ENCODE data around the gene GPR15LG.
A peak's percentile ranks its signal among the peaks of the same experiment; 100 is the strongest.

The GPR15LG gene

GRCh38 chr10:84193846-84194423 lies 20.3 kb downstream of the GPR15LG start:
- DNase-seq (ENCODE audit: low spot score) = no peak

- DNase-seq (ENCODE audit: low spot score) = no peak
Observed at GRCh38 chr10:84194424-84195043, 20.9 kb downstream of the GPR15LG start, which contains the start of gene CDHR1. TSS of gene CDHR1 (plus strand) at chr10:84194537. CDS start at chr10:84194761, 224 bp downstream.

- no peak for DNase-seq (ENCODE audit: low spot score)
Observed at GRCh38 chr10:84195044-84195830, 21.6 kb downstream of the GPR15LG start.

DNA sequence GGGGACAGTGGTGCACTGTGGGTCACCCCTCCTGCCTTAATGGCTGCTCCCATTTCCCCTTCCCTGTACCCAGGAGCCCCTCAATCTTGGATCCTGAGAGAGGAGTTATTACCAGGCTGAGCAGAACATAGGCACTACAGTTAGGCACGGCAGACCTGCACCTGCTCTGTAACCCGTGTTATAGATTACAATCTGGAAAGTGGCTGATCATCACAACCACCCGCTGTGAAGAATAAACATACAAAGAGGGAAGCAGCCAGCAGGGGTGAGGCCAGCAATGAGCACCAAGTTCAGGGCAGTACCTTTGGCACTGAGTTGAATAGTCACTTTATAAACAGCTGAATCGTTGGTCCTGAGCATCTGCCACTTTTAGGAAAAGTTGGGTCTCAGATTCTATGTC lies 22.5 kb downstream of the GPR15LG start:
- no peak for DNase-seq (ENCODE audit: low spot score)

- DNase-seq (ENCODE audit: low spot score) = no peak
Observed at GRCh38 chr10:84196941-84197340, 23.3 kb downstream of the GPR15LG start.

- no peak for DNase-seq (ENCODE audit: low spot score)
Observed at GRCh38 chr10:84197643-84198042, 24.0 kb downstream of the GPR15LG start.

DNA sequence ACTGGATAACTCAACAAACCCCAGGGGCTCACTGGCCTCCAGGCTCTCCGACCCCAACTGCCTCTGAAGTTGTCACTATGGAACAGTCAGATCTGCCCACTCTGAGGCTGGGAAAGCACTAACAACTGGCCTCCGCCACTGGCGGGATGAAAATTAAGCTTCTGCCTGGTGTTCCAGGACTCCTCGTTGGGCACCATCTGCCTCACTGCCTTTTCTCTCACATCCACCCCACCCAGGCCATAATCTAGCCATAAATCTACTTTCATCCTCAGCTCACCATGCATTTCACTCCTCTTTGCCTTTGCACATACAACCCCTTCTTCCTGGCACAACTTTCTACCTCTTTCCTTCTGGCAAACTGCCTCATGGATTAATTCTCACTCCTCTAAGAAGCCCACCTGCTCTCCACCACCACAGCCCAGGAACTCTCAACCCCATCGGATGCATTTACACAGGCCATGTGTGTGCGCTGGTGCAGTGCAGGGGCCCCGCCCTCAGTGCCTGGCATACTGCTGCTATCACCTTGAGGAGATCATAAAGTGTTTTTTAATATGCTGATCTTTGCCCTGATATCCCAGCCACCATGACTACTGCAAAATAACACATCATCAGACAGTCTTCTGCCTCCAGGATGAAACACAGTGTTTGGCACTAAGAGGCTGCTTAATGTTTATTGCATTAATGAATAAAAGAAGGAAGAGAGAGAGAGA lies 24.8 kb downstream of the GPR15LG start:
- DNase-seq (ENCODE audit: low spot score) = no peak

DNA sequence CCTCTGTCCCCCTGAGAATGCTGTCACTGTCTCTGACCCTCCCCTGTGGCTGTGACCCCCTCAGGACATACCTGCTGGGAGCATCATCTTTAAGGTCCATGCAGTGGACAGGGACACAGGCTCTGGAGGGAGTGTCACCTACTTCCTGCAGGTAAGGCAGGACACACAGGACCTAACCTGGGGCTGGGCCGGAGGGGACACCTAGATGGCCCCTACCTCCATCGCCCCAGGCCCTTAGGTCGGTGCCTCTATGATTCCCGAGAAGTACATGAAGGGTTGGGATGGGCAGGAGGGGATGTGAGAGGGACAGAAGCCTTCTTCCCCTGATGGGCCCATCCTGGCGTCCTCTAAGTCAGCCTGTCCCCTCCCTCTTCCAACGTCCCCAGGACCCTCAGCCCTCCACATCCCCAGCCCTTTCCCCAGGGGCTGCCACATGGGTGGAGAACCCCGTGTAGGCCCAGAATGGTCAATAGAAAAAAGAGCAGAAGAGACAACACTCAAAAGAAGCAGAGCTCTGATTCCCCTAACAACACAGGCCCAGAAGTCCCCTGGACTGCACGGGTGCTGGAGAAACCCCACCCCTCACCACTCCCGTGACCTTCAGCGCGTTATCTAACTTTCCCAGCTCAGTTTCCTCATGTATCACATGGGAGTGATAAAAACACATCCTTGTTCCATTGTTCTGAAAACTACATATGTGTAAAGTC lies 27.1 kb downstream of the GPR15LG start:
- DNase-seq (ENCODE audit: low spot score) = no peak

DNA sequence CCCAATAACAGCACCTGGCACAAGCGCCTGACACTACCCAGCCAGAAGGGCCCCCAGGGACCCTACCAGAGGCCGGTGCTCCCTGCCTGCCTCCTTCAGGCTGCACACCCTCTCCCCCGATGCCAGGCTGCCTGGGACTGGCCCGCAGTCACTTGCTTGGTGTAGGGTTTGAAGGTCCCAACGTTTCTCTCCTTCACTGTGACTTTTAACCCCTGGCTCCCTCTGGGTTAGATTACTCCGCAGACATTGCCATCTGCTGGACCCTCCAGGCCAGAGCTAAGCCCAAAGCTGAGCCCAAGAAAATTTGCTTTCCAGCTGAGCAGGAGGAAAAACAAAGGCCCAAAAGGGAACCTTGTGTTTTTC lies 27.6 kb downstream of the GPR15LG start:
- DNase-seq (ENCODE audit: low spot score) = no peak

- no peak for DNase-seq (ENCODE audit: low spot score)
Observed at GRCh38 chr10:84201682-84202081, 28.1 kb downstream of the GPR15LG start.

DNA sequence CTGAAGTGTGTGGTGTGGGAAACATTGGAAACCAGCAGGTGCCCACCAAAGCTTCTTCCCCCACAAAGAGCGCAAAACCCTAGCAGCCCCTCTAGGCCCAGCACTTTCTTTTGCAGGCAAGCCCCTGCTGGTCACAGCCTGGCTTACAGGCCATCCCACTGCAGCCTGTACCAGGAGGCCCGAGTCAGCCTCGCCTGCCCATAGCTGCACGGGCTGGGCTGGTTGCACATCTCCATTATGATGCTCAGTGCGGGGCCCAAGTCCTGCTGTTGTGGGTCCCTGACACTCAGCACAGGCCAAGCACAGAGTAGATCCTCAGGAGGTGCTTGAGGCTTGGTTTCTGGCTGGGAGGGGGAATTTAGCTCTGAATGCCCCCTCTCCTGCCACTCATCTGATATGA lies 28.7 kb downstream of the GPR15LG start:
- DNase-seq (ENCODE audit: low spot score) = no peak

DNA sequence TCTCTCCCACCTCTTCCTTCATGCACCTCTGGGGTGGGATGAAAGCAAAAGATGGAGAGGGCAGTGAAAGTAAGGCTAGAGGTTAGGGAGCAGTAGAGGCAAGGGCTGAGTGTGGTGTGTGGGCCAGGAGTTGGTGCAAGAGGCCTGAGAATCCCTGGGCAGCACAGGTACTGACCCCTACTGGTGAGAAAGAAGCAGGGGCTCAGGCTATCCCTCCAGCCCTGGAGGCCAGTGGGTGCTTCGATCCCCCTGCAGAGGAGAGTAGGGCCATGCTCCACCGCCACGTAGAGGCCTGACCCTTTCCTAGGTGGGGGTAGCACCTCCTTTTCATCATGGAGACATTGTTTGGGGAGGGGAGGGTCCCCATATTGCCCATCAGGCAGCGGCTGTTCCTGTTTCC lies 30.5 kb downstream of the GPR15LG start:
- DNase-seq (ENCODE audit: low spot score) = no peak

- no peak for DNase-seq (ENCODE audit: low spot score)
Observed at GRCh38 chr10:84204610-84205009, 31.0 kb downstream of the GPR15LG start.

GRCh38 chr10:84205049-84205852 lies 31.6 kb downstream of the GPR15LG start:
- DNase-seq (ENCODE audit: low spot score) = peak; percentile 43

GRCh38 chr10:84205853-84206525 lies 32.4 kb downstream of the GPR15LG start:
- DNase-seq (ENCODE audit: low spot score) = no peak

DNA sequence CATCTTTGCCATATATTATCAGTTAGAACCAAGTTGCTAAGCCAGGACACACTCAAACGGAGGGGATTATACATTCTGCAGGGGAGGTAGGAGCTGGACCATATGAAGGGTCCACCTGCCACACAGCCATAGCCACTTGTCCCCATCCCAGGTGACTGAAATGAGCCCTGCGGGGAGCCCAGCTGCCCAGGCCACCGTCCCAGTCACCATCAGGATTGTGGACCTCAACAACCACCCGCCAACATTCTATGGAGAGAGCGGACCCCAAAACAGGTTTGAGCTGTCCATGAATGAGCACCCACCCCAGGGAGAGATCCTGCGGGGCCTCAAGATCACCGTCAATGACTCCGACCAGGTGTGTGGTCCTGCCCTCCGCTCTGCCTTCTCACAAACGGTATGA lies 34.4 kb downstream of the GPR15LG start:
- DNase-seq (ENCODE audit: low spot score) = no peak

- no peak for DNase-seq (ENCODE audit: low spot score)
Observed at GRCh38 chr10:84211566-84211965, 38.0 kb downstream of the GPR15LG start.

DNA sequence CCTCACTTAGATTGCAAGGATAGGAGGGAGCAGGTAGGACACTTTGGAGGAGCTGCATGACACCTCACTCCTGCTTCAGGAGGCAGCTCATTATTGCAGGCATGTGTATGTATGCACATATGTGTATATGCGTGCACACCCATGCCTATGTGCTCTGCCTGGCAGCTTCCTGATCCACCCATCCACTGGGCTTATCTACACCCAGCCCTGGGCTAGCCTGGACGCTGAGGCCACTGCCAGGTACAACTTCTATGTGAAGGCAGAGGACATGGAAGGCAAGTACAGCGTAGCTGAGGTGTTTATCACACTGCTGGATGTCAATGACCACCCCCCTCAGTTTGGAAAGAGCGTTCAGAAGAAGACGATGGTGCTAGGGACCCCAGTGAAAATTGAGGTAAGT lies 38.4 kb downstream of the GPR15LG start:
- DNase-seq (ENCODE audit: low spot score) = no peak

- no peak for DNase-seq (ENCODE audit: low spot score)
Observed at GRCh38 chr10:84213076-84213475, 39.5 kb downstream of the GPR15LG start.

- DNase-seq (ENCODE audit: low spot score) = no peak
Observed at GRCh38 chr10:84214046-84214572, 40.5 kb downstream of the GPR15LG start.
